PC-9 (cell line): Measurements from ENCODE around the gene NCK2. TPM values are rescaled to one million over a fixed set of nuclear protein-coding genes. Genes with fewer than 3 reads are reported as not detected.

Source experiments
- BruUV-seq: library from RNA; stranded (reverse); fragments of 400-500 nt; replicated peaks from 2 replicates; lab custom pipeline; 2021; lab: Mats Ljungman, UMichigan
- CTCF ChIA-PET: fragments of 300-600 bp; sonication (Branson Sonifier 250); formaldehyde crosslinking; loops from one replicate; lab custom pipeline; 2022; ENCODE audit warnings: antibody characterized with exemption; lab: Charles Lee
- POLR2A ChIA-PET: fragments of 300-600 bp; sonication (Branson Sonifier 250); formaldehyde crosslinking; loops from one replicate; lab custom pipeline; 2022; ENCODE audit warnings: antibody characterized with exemption; ENCODE audit not compliant: unreplicated experiment; lab: Charles Lee
- DNase-seq, 2 experiments: peaks; one replicate each; pipeline versions ENCODE4 v3.0.0 to v3.0.0-alpha.2; 2015 to 2022; ENCODE audit warnings: mixed read lengths in 1 of 2
- H2AFZ ChIP-seq: fragments of 200-600 bp; sonication (generic); 2 replicates; pipeline ENCODE4 v1.8.1; 2017; ENCODE audit warnings: antibody characterized with exemption
- H3F3A ChIP-seq: fragments of 200-600 bp; sonication (generic); 2 replicates; pipeline ENCODE4 v1.8.1; 2017; ENCODE audit warnings: antibody characterized with exemption, mild to moderate bottlenecking, low read depth; ENCODE audit not compliant: insufficient read depth
- H3K27ac ChIP-seq: fragments of 200-600 bp; sonication (generic); 2 replicates; pipeline ENCODE4 v1.6.1; 2016; ENCODE audit warnings: mixed run types
- H3K27me3 ChIP-seq: fragments of 200-600 bp; sonication (generic); 2 replicates; pipeline ENCODE4 v1.6.1; 2016; ENCODE audit warnings: low read depth, mixed run types; ENCODE audit not compliant: insufficient read depth
- H3K36me3 ChIP-seq: fragments of 200-600 bp; sonication (generic); 2 replicates; pipeline ENCODE4 v1.6.1; 2016; ENCODE audit warnings: low read depth, mixed run types
- H3K4me1 ChIP-seq: fragments of 200-600 bp; sonication (generic); replicated peaks from 2 replicates; pipeline ENCODE4 v1.6.1; 2016; ENCODE audit warnings: mixed run types; ENCODE audit not compliant: insufficient read depth
- H3K4me2 ChIP-seq: fragments of 200-600 bp; sonication (generic); 2 replicates; pipeline ENCODE4 v1.6.1; 2017; ENCODE audit warnings: mixed run types
- H3K4me3 ChIP-seq: fragments of 200-600 bp; sonication (generic); 2 replicates; pipeline ENCODE4 v1.6.1; 2016; ENCODE audit warnings: mixed run types
- H3K79me2 ChIP-seq: fragments of 200-600 bp; sonication (generic); 2 replicates; pipeline ENCODE4 v1.6.1; 2017; ENCODE audit warnings: low read depth, mixed run types
- H3K9me2 ChIP-seq: fragments of 200-600 bp; sonication (generic); 2 replicates; pipeline ENCODE4 v1.8.1; 2017; ENCODE audit warnings: mild to moderate bottlenecking; ENCODE audit not compliant: insufficient read depth
- H3K9me3 ChIP-seq: fragments of 200-600 bp; sonication (generic); 2 replicates; pipeline ENCODE4 v1.8.1; 2016; ENCODE audit warnings: low read depth; ENCODE audit not compliant: insufficient read depth
- H4K20me1 ChIP-seq: fragments of 200-600 bp; sonication (generic); 2 replicates; pipeline ENCODE4 v1.8.1; 2017; ENCODE audit not compliant: insufficient read depth
- CTCF ChIP-seq: fragments of 200-600 bp; sonication (generic); conservative IDR thresholded peaks from 2 replicates; pipeline ENCODE4 v1.6.1; 2017; ENCODE audit warnings: mixed run types, antibody characterized with exemption, mild to moderate bottlenecking, moderate library complexity
- EZH2 ChIP-seq: fragments of 200-600 bp; sonication (generic); IDR thresholded peaks from 2 replicates; pipeline ENCODE4 v1.8.0; 2017; ENCODE audit warnings: antibody characterized with exemption, low read depth
- intact Hi-C: fragments of 100-400 bp; cut with micrococcal nuclease; formaldehyde crosslinking; loops from one replicate; pipeline ENCODE4 v1.10.0; 2022; ENCODE audit not compliant: unreplicated experiment
- total RNA-seq: library from RNA; stranded (reverse); gene quantifications from 2 replicates; pipeline ENCODE4 v1.2.3, GENCODE V29; 2021

The NCK2 gene
- total RNA-seq, 1 experiment from 2014 or later, result 26.0 TPM

- Histone ChIP-seq H3K4me3 (no peak overlapping the region), H3K36me3 (no peaks in the 10 kb centered on the region), H3K9me2 (no peaks in the 10 kb centered on the region), H3F3A (no peaks in the 10 kb centered on the region), H2AFZ (no peak overlapping the region), H3K27ac (no peak overlapping the region), H3K27me3 (no peaks in the 10 kb centered on the region), H4K20me1 (no peaks in the 10 kb centered on the region), H3K79me2 (no peaks in the 10 kb centered on the region), H3K4me2 (no peak overlapping the region), H3K4me1 (0 out of 2 replicates have a peak, but pooled peaks cover 6% of the 10 kb centered on the region), H3K9me3 (no peaks in the 10 kb centered on the region)
- no TSS peak for BruUV-seq
- intact Hi-C loops, result loop anchor here (1.0 kb wide), 1 partner anchor 18 kb away; no protein-coding TSS in a partner anchor
- CTCF ChIA-PET, result no interaction called here
- TF ChIP-seq CTCF (no peak), EZH2 (no peak)
- no peak for DNase-seq
- POLR2A ChIA-PET, result no interaction called here
These were observed 131.5 kb downstream of the NCK2 start for GRCh38 chr2:105876191-105876590.

GRCh38 chr2:105877945-105878344, 133.2 kb downstream of the NCK2 start:
- H3F3A ChIP-seq, result no peaks in the 10 kb centered on the region
- H3K36me3 ChIP-seq, result no peaks in the 10 kb centered on the region
- no peak overlapping the region for H2AFZ ChIP-seq
- BruUV-seq, result no TSS peak
- CTCF ChIA-PET, result no interaction called here
- H4K20me1 ChIP-seq, result no peaks in the 10 kb centered on the region
- H3K79me2 ChIP-seq, result no peaks in the 10 kb centered on the region
- no peak overlapping the region for H3K27ac ChIP-seq
- TF ChIP-seq EZH2 (no peak), CTCF (no peak)
- H3K9me2 ChIP-seq, result no peaks in the 10 kb centered on the region
- H3K4me3 ChIP-seq, result no peak overlapping the region
- H3K4me2 ChIP-seq, result no peak overlapping the region
- POLR2A ChIA-PET, result no interaction called here
- intact Hi-C loops, result no loop called here
- no peaks in the 10 kb centered on the region for H3K27me3 ChIP-seq
- no peak for DNase-seq
- H3K9me3 ChIP-seq, result no peaks in the 10 kb centered on the region
- 0 out of 2 replicates have a peak, but pooled peaks cover 6% of the 10 kb centered on the region for H3K4me1 ChIP-seq

GRCh38 chr2:105879106-105879802, 134.5 kb downstream of the NCK2 start:
- no peak for DNase-seq
- POLR2A ChIA-PET, result no interaction called here
- Histone ChIP-seq H3K9me3 (no peaks in the 10 kb centered on the region), H3K27ac (no peak overlapping the region), H3K9me2 (no peaks in the 10 kb centered on the region), H3K79me2 (no peaks in the 10 kb centered on the region), H3K4me2 (no peak overlapping the region), H2AFZ (no peak overlapping the region), H3K4me1 (no peaks in the 10 kb centered on the region), H3K27me3 (no peaks in the 10 kb centered on the region), H3K36me3 (no peaks in the 10 kb centered on the region), H3K4me3 (no peak overlapping the region), H4K20me1 (no peaks in the 10 kb centered on the region), H3F3A (no peaks in the 10 kb centered on the region)
- TF ChIP-seq CTCF (no peak), EZH2 (no peak)
- CTCF ChIA-PET, result no interaction called here
- intact Hi-C loops, result no loop called here
- no TSS peak for BruUV-seq
